ENCODE results near the gene SMIM20.

- TF ChIP-seq CTCF (IDR thresholded peaks at IDR 0.05): no peak
- TF ChIP-seq EZH2 (IDR thresholded peaks at IDR 0.05): no peak
- TF ChIP-seq EZH2phosphoT487 (IDR thresholded peaks at IDR 0.05): no peak
Measured at GRCh38 chr4:25901030-25901430, 13.0 kb upstream of the SMIM20 start.
